ENCODE measurements around the gene SCN2B.

DNA sequence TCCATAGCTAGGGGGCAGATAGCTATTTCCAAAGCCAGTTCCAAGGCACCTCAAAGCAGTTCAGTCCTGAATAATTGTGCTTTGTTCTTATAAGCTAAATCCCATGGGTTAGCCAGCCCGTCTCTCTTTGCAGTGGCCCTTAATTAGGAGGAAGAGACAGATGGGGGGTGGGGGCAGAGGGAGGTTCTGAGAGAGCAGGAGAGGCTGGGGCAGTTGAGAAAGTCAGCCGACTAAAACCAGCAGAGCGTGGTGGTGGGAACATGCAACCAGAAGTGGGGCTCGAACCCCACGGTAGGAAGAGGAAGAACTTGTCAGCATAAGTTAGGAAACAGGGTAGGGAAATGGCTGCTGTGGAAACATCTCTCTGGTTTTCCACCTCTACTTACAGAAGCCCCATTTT lies 12.9 kb downstream of the SCN2B start:
- TF ChIP-seq, protein P1, sequence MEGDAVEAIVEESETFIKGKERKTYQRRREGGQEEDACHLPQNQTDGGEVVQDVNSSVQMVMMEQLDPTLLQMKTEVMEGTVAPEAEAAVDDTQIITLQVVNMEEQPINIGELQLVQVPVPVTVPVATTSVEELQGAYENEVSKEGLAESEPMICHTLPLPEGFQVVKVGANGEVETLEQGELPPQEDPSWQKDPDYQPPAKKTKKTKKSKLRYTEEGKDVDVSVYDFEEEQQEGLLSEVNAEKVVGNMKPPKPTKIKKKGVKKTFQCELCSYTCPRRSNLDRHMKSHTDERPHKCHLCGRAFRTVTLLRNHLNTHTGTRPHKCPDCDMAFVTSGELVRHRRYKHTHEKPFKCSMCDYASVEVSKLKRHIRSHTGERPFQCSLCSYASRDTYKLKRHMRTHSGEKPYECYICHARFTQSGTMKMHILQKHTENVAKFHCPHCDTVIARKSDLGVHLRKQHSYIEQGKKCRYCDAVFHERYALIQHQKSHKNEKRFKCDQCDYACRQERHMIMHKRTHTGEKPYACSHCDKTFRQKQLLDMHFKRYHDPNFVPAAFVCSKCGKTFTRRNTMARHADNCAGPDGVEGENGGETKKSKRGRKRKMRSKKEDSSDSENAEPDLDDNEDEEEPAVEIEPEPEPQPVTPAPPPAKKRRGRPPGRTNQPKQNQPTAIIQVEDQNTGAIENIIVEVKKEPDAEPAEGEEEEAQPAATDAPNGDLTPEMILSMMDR (IDR thresholded peaks at IDR 0.05) = no peak
- no peak for TF ChIP-seq POLR2A (IDR thresholded peaks at IDR 0.05)

Measured in upper lobe of left lung (tissue), 4 donors.